NK-92 (cell line): Measurements from ENCODE around the gene TNFSF18.
"Not testable (repeated sequence)": the region's sequence is repeated elsewhere in the genome, so short reads cannot be mapped to it uniquely, and the experiment has no call there.

ENCODE experiments used
- DNase-seq: peaks from one replicate; lab custom pipeline; 2025; ENCODE audit not compliant: unreplicated experiment; lab: John Stamatoyannopoulos, UW

TNFSF18 gene

GRCh38 chr1:173050865-173051264 is at the start of gene TNFSF18:
TNFSF18 (minus strand) TSS chr1:173050941; CDS start chr1:173050896, 45 bp downstream.
- DNase-seq = no peak

- no peak for DNase-seq
These were observed 48.4 kb upstream of the TNFSF18 start for GRCh38 chr1:173099166-173099565.

GRCh38 chr1:173098117-173098516 is 47.4 kb upstream of the TNFSF18 start:
- no peak for DNase-seq

DNA sequence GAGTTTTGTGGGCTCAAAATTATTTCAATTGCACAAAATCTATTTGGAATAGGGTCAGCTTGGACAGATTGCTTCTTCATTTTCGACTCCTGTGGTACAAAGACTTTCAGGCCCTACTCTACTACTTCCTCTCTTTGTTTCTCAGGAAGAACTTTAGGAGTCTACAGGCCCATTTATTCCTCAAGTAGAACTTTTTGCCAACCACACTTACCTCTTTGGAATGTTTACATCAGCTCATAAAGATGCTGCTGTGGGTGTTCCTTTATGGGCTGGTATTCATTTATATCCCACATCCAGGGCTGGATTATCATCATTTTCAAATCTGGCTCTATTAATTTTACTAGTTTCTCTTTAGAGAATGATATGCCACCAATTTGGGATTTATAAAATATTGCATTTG is 46.3 kb upstream of the TNFSF18 start:
- DNase-seq = no peak

DNA sequence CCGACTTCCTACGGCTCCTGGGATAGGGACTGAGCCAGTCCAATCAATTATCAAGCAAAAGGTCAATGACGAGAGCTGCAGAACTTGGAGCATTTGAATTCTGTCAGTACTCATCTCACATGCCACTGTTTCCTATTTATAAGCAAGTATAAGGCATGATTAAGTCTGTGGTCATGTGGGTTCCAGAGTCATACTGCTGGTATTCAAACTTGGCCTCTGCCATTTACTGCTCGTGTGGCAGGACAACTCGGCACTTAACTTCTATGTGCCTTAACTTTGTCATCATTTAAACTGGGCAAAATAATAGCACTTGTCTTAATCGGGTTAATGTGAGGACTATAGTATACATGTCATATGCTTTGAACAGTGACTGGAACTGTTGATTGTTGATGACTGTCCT is 44.9 kb upstream of the TNFSF18 start:
- DNase-seq = no peak

DNA sequence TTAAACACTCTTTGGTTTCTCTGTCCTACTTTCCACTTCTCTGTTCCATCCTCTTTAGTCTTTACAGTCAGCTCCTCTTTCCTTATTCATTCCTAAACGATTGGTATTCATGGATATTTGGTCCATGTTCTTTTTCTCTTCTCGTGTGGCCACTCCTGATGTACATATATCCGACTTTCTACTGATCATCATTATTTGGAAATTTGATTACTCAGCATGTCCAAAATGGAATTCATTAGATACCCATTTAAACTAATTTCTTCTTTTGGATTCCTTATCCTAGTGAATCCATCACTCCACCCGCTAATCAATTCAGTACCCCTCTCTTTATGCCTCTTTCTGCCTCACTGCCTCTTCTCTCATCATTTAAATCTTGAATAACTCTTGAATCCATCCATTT is 43.8 kb upstream of the TNFSF18 start:
- no peak for DNase-seq

GRCh38 chr1:173093691-173094445 is 43.1 kb upstream of the TNFSF18 start:
- DNase-seq = no peak

DNA sequence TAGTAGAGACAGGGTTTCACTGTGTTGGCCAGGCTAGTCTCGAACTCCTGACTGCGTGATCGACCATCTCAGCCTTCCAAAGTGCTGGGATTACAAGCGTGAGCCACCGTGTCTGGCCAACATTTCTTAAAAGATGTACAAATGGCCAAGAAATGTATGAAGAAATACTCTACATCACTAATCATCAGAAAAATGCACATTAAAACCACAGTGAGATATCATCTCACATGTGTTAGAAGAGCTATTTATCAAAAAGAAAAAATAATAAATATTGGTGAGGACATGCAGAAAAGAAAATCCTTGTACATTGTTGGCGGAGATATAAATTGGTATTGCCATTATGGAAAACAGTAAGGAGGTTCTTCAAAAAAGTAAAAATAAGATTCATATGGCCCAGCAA is 33.6 kb upstream of the TNFSF18 start:
- DNase-seq = no peak

DNA sequence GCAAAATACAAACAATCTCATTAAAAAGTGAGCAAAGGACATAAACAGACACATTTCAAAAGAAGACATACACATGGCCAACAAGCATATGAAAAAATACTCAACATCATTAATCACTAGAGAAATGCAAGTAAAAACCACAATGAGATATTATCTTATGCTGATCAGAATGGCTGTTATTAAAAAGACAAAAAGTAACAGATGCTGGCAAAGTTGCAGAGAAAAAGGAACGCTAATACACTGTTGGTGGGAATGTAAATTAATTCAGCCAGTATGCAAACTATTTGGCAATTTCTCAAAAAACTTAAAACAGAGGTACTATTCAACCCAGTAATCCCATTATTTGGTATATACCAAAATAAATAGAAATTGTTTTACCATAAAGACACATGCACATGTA is 32.2 kb upstream of the TNFSF18 start:
- no peak for DNase-seq

DNA sequence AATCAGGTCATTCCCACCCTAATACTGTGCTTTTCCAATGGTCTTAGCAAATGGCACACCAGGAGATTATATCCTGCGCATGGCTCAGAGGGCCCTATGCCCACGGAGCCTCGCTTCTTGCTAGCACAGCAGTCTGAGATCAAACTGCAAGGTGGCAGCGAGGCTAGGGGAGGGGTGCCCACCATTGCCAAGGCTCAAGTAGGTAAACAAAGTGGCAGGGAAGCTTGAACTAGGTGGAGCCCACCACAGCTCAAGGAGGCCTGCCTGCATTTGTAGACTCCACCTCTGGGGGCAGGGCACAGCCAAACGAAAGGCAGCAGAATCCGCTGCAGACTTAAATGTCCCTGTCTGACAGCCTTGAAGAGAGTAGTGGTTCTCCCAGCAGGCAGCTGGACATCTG is 23.5 kb upstream of the TNFSF18 start:
- not testable (repeated sequence) for DNase-seq

- DNase-seq = no peak
These were observed 13.3 kb upstream of the TNFSF18 start for GRCh38 chr1:173064011-173064410.

DNA sequence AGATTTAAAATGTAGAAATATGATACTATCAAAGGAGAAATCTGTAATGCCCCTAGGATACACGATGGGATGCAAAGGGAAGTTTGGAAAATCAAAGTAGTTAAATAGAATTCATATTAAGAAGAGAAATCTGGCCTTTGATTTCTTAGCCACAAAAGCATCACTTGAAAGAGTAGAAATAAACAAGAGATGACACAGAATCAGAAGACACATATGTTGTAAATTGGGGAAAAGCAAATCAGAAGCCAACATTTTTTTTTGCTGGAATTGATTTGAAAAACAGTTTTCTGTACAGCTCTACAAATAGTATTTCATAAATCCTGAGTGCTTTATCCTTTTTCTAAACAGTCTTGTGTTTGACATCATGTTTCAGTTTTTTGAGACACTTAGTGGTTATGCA is 12.4 kb upstream of the TNFSF18 start:
- no peak for DNase-seq

DNA sequence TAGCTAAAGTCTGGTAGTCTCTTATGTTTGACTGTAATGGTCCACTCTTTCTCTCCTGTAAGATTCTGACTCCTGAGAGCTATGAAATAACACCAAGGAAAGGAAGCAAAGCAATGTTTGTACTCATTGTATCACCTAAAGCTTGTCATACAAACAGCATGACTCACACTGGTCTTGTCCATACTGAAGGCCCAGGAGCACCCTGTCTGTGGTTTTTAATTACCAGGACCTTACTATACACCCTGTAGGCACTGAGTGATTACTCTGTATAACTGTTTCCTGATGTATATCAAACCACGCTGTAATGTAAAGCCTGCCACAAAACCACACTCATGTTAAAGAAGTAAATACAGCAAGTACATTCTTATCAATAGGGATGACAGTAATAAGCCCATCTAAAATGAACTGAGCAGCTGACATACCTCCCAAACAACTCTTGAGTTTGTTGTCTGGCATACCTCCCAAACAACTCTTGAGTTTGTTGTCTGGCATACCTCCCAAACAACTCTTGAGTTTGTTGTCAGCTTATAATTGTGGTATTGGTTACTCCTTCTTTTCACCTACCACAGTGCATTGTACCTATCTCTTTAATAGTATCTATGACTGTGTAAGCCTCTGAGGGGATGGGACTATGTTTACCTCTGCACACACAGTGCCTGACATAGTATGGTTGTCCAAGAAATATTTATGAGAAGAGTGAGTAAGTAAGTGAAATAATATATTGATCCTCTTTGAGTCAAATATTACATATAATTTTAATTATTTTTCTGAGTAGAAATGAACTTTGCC is 11.6 kb upstream of the TNFSF18 start:
- DNase-seq = no peak

- no peak for DNase-seq
These were observed 7.8 kb upstream of the TNFSF18 start for GRCh38 chr1:173058556-173058955.

- DNase-seq = no peak
These were observed 7.2 kb upstream of the TNFSF18 start for GRCh38 chr1:173057984-173058383.

GRCh38 chr1:173056365-173056764 is 5.6 kb upstream of the TNFSF18 start:
- DNase-seq = no peak

- no peak for DNase-seq
These were observed 2.0 kb upstream of the TNFSF18 start for GRCh38 chr1:173052681-173053196.

- no peak for DNase-seq
These were observed 1.5 kb downstream of the TNFSF18 start for GRCh38 chr1:173049322-173049633.

DNA sequence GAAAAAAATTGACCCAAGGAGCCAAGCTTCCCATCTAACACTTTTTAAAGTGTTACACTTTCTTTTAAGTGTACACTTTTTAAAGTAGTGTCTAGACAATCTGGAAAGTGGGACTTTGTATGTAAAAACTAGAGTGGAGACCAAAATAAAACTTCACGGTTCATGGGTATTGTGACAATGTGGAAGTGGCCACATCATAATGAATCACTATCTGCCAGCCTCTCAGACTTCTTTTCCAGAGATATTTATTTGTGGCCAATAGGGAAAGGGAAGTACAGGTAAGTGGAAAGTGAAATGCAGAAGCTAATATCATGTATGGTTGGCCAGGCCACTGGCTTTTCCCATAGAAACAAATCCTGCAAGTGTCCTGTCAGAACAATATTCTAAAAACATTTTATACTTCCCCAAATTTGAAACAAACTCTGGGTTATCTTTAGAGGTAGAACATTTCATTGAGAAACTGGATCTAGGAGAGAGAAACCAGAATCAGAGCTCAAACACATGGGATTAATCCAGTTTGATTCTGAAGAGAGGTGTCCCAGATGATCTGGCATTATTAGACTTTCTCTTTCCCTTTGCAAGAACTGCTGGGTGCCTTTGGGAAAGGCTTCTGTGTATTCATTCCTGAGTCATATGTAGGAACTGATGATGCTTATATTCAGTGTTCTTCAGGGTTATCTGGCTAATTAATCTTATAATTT is 2.0 kb downstream of the TNFSF18 start:
- DNase-seq = no peak

DNA sequence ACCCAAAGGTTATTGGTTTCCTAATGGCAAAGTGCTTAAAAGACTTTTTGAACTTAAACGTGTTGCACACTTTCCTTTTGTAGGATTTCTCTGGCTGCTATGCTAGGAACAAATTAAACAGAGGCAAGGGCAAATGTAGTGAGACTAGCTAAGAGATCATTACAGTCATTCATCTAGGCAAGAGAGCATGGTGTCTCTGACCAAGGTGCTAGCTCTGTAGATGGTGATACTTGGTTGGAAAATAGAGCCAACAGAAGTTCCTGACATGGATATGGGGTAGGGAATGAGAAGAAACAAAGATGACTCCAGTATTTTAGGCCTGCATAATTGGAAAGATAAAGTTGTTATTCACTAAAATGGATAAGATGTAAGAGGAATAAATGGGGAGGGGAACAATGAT is 6.1 kb downstream of the TNFSF18 start:
- DNase-seq = no peak

- DNase-seq = no peak
These were observed 7.5 kb downstream of the TNFSF18 start for GRCh38 chr1:173043253-173043652.

GRCh38 chr1:173042806-173043205 is 7.9 kb downstream of the TNFSF18 start:
- DNase-seq = no peak
